GM12878 (cell line): ENCODE data around the gene EPRS1.

ENCODE experiments used
- GABPA ChIP-seq: IDR thresholded peaks from 2 replicates; pipeline ENCODE4 v1.6.1; 2014; ENCODE audit warnings: antibody characterized with exemption, low read depth, mild to moderate bottlenecking, inconsistent platforms
- NR2C2 ChIP-seq: IDR thresholded peaks from 2 replicates; pipeline ENCODE4 v1.6.1; 2011; ENCODE audit warnings: borderline replicate concordance, low read depth; ENCODE audit not compliant: control insufficient read depth, insufficient read length
- POU2F2 ChIP-seq: IDR thresholded peaks from 3 replicates; pipeline ENCODE4 v1.6.1; 2011; ENCODE audit warnings: low read depth, mild to moderate bottlenecking, low read length, borderline replicate concordance

DNA sequence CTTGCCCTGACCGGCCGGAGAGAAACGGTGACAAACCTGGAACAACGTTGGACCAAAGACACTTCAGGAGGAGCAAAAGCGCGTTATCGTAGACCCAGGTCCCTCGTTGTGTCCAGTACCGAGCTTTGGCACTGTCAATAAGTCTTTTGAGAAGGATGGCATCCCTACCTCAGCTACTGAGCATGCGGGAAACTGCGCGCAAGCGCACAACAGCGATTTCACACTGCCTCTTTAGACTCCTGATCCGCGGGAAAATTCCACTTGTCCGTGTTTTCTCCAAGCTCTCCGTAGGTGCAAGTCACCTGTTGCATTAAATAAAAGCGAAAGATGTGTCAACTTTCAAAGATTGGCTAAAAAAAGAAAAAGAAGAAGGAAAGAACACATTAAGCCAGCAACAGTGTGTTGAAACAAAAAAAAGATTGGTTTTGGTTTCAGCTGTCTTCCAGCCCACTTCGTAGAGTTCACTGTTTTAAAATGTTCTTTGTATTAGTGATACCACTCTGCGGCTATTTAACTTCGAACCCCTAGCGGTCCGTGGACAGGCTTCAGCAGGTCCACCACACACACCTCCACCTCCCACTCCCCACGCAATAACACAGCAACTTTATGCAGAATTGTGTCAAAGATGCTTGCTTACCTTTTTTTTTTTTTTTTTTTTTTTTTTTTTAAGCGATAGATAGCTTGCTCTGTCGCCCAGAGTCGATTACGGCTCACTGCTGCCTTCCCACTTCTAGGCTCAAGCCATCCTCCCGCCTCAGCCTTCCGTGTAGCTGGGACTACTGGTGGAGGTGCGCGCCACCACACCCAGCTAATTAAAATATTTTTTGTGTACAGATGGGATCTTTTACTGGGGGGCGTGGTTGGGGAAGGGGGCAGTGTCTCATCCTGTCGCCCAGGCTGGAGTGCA is 43.6 kb upstream of the EPRS1 start, which contains the start of gene BPNT1:
- TF ChIP-seq NR2C2 (no peak), GABPA (peak; percentile 55; the same call in 1 of the 2 replicates), POU2F2 (no peak)
